Measurements from ENCODE around the gene KRAS. TPM values are rescaled to one million over a fixed set of nuclear protein-coding genes. Genes with fewer than 3 reads are reported as not detected.
A peak's percentile ranks its signal among the peaks of the same experiment; 100 is the strongest.

KRAS gene
- total RNA-seq, 1 experiment from 2014 or later = 47.5 TPM

DNA sequence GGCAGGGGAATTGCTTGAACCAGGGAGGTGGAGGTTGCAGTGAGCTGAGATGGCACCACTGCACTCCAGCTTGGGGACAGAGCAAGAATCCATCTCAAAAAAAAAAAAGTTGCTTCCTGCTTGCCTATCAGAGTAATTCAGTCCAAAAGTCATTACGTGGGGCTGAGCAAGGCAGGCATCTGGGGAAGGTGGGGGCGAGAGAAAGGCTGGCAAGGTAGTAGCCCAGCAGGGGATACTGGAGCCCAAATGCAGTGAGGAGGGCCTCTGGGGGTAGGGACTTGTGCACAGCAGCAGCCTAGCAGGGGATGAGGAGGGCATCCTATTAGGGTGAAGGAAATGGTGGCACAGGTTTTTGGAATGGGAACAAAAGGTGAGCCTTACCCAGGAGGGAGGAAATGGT lies 48.6 kb downstream of the KRAS start:
- no peak overlapping the region for H3K14ac ChIP-seq (ENCODE audit: insufficient read depth, low read length)
- H2BK15ac ChIP-seq (ENCODE audit: low read depth, low read length) = no peak overlapping the region
- TF ChIP-seq, protein P1, sequence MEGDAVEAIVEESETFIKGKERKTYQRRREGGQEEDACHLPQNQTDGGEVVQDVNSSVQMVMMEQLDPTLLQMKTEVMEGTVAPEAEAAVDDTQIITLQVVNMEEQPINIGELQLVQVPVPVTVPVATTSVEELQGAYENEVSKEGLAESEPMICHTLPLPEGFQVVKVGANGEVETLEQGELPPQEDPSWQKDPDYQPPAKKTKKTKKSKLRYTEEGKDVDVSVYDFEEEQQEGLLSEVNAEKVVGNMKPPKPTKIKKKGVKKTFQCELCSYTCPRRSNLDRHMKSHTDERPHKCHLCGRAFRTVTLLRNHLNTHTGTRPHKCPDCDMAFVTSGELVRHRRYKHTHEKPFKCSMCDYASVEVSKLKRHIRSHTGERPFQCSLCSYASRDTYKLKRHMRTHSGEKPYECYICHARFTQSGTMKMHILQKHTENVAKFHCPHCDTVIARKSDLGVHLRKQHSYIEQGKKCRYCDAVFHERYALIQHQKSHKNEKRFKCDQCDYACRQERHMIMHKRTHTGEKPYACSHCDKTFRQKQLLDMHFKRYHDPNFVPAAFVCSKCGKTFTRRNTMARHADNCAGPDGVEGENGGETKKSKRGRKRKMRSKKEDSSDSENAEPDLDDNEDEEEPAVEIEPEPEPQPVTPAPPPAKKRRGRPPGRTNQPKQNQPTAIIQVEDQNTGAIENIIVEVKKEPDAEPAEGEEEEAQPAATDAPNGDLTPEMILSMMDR (conservative IDR thresholded peaks at IDR 0.05) = no peak
- H3T11ph ChIP-seq (ENCODE audit: low read length) = no peak overlapping the region
- Mint-ChIP-seq H3K4me1 (peaks cover 0 to 5% of the 10 kb centered on the region in 2 experiments; a peak in 2 of 4 replicates), H3K36me3 (ENCODE audit: insufficient read depth in 1 of 3, low read depth in 3 of 3) (peaks cover 0 to 4% (median 2%) of the 10 kb centered on the region in 3 experiments; a peak in 3 of 7 replicates), H3K9me3 (no peaks in the 10 kb centered on the region), H3K27ac (peak overlapping the region in 1 of 3 experiments; percentile 23; a peak in 1 of 7 replicates), H3K4me3 (no peak overlapping the region), H3K27me3 (ENCODE audit: low read depth) (no peaks in the 10 kb centered on the region)
- H3K27ac ChIP-seq (ENCODE audit: insufficient read length, low read depth, low read length) = no peak overlapping the region
- no peak overlapping the region for H4K5ac ChIP-seq (ENCODE audit: insufficient read length, low read depth, low read length)
- no peaks in the 10 kb centered on the region for H3K79me2 ChIP-seq (ENCODE audit: insufficient read depth, low read length)
- no peak overlapping the region for H3K18ac ChIP-seq (ENCODE audit: insufficient read length, low read depth, low read length)
- no peaks in the 10 kb centered on the region for H4K20me1 ChIP-seq (ENCODE audit: control insufficient read depth, insufficient read depth, insufficient read length)
- H3K27me3 ChIP-seq (ENCODE audit: insufficient read depth, low read length) = no peaks in the 10 kb centered on the region
- no peak overlapping the region for H2AFZ ChIP-seq (ENCODE audit: low read length)
- no CpG with 5 or more reads among the region's 2 CpGs for WGBS (ENCODE audit: extremely low coverage, insufficient read length, low lambda C conversion rate)
- H3K9me3 ChIP-seq (ENCODE audit: control insufficient read depth, low read depth, low read length) = no peaks in the 10 kb centered on the region
- no peak overlapping the region for H3K9ac ChIP-seq (ENCODE audit: extremely low read depth, insufficient read length, low read length)
- no peak overlapping the region for H4K91ac ChIP-seq (ENCODE audit: insufficient read length, low read depth, low read length)
- H4K8ac ChIP-seq (replicated peaks; ENCODE audit: insufficient read length, low read depth, low read length) = no peak overlapping the region
- no peaks in the 10 kb centered on the region for H3K79me1 ChIP-seq (ENCODE audit: insufficient read depth, low read depth, low read length, poor library complexity, severe bottlenecking)
- H3K23ac ChIP-seq (ENCODE audit: insufficient read length, low read depth, low read length) = no peak overlapping the region
- no peak overlapping the region for H3K56ac ChIP-seq (ENCODE audit: insufficient read length, low read depth, low read length)
- H2AK5ac ChIP-seq (ENCODE audit: insufficient read length, low read length) = no peak overlapping the region
- no peak overlapping the region for H2BK12ac ChIP-seq (ENCODE audit: insufficient read length, low read depth, low read length)
- no peak overlapping the region for H2BK120ac ChIP-seq (ENCODE audit: low read depth, low read length, poor library complexity, severe bottlenecking)
- H2BK20ac ChIP-seq (ENCODE audit: low read depth, low read length, poor library complexity, severe bottlenecking) = no peak overlapping the region
- H3K4ac ChIP-seq (ENCODE audit: low read depth, low read length) = no peak overlapping the region
- no peak overlapping the region for H2BK5ac ChIP-seq (ENCODE audit: insufficient read length, low read length)
- no peak for DNase-seq
- H3K4me2 ChIP-seq (ENCODE audit: insufficient read depth, insufficient read length, low read length) = no peak overlapping the region
- H3K4me1 ChIP-seq (ENCODE audit: insufficient read depth, low read length) = no peaks in the 10 kb centered on the region
- H3K23me2 ChIP-seq (ENCODE audit: insufficient read length, low read depth, low read length, poor library complexity, severe bottlenecking) = no peaks in the 10 kb centered on the region
